HFFc6 (cell line): Measurements from ENCODE around the gene COL25A1. TPM values are rescaled to one million over a fixed set of nuclear protein-coding genes. Genes with fewer than 3 reads are reported as not detected.

ENCODE experiments used
- DNase-seq: peaks from one replicate; pipeline ENCODE4 v3.0.0-alpha.2; 2018
- H3K27ac Mint-ChIP-seq: 2 replicates; pipeline ENCODE4 v1.8.0; 2020; ENCODE audit warnings: mild to moderate bottlenecking, mixed read lengths
- H3K27me3 Mint-ChIP-seq: 2 replicates; pipeline ENCODE4 v1.8.0; 2021; ENCODE audit warnings: mild to moderate bottlenecking, moderate library complexity, mixed read lengths; ENCODE audit not compliant: insufficient read depth
- H3K36me3 Mint-ChIP-seq: 2 replicates; pipeline ENCODE4 v1.8.0; 2021; ENCODE audit warnings: low read depth, mixed read lengths
- H3K4me1 Mint-ChIP-seq: 2 replicates; pipeline ENCODE4 v1.8.0; 2020; ENCODE audit warnings: low read depth, mixed read lengths
- H3K4me3 Mint-ChIP-seq: 2 replicates; pipeline ENCODE4 v1.8.0; 2020; ENCODE audit warnings: mild to moderate bottlenecking, moderate library complexity, mixed read lengths
- H3K9me3 Mint-ChIP-seq: 2 replicates; pipeline ENCODE4 v1.8.0; 2020; ENCODE audit warnings: mild to moderate bottlenecking, mixed read lengths
- total RNA-seq, 6 experiments: library from RNA; stranded (reverse); fragmentation: NEBNext Ultra II Directional; extraction: Animal tissue kit (Norgen Biotek cat#: 25700); gene quantifications; 2 replicates in 1 of 6; 3 replicates in 5 of 6; pipeline ENCODE4 v1.2.3, GENCODE V29; 2021
- TF ChIP-seq, protein P1 (sequence below): fragments of 200-600 bp; sonication (generic); IDR thresholded peaks from 2 replicates; pipeline ENCODE4 v1.5.0; 2021; ENCODE audit warnings: antibody characterized with exemption, mild to moderate bottlenecking

Gene COL25A1
- total RNA-seq, 6 experiments from 2014 or later = not detected

DNA sequence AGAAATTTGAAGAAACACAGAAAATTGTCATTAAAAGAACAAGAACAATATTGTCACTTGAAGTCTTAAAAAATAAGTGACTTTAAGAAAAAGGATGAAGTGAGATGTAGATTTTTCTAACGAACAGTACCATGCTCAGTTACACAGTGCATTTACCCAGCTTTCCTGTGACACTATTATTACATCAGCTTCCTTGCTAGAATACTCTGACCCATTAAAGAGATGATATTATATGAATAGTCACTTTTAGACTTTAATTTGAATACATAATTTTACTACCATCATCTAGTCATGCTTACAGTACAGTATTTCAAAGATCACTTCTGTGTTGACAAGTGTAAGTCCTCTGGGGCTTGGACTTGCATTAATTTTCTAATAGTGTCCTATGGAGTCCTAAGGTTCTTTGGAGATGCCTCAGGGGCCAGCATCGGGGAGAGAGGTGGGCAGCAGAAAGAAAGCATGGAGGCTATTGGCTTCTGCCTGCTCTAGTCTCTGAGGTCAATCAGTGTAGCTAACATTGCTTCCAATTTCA is 10.7 kb downstream of the COL25A1 start:
- no peak overlapping the region for H3K27ac Mint-ChIP-seq
- no peaks in the 10 kb centered on the region for H3K9me3 Mint-ChIP-seq
- H3K36me3 Mint-ChIP-seq = no peaks in the 10 kb centered on the region
- no peak for DNase-seq
- no peak overlapping the region for H3K4me3 Mint-ChIP-seq
- H3K4me1 Mint-ChIP-seq = no peaks in the 10 kb centered on the region
- TF ChIP-seq, protein P1, sequence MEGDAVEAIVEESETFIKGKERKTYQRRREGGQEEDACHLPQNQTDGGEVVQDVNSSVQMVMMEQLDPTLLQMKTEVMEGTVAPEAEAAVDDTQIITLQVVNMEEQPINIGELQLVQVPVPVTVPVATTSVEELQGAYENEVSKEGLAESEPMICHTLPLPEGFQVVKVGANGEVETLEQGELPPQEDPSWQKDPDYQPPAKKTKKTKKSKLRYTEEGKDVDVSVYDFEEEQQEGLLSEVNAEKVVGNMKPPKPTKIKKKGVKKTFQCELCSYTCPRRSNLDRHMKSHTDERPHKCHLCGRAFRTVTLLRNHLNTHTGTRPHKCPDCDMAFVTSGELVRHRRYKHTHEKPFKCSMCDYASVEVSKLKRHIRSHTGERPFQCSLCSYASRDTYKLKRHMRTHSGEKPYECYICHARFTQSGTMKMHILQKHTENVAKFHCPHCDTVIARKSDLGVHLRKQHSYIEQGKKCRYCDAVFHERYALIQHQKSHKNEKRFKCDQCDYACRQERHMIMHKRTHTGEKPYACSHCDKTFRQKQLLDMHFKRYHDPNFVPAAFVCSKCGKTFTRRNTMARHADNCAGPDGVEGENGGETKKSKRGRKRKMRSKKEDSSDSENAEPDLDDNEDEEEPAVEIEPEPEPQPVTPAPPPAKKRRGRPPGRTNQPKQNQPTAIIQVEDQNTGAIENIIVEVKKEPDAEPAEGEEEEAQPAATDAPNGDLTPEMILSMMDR = no peak
- peaks cover 2% of the 10 kb centered on the region; the same call in 1 of the 2 replicates for H3K27me3 Mint-ChIP-seq

DNA sequence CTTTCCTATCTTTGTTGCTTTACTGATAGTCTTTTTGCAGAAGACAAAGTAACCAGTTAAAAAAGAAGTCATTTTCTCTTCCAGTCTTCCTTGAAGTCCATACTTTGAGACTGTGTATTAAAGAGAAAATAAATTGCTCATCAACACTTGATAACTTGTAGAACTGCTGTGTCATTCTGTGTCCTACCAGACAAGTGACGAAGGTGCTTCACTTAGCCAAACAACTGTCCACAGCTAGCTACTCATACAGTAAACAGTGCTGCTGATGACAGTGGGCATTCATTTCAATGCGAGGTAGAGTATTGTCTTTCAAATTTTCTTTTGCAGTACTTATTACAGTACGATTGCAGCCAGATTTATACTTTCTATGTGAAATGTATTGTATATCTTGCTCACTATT is 11.5 kb downstream of the COL25A1 start:
- no peak overlapping the region for H3K27ac Mint-ChIP-seq
- H3K36me3 Mint-ChIP-seq = no peaks in the 10 kb centered on the region
- DNase-seq = no peak
- H3K9me3 Mint-ChIP-seq = no peaks in the 10 kb centered on the region
- peaks cover 2% of the 10 kb centered on the region; the same call in 1 of the 2 replicates for H3K27me3 Mint-ChIP-seq
- no peak overlapping the region for H3K4me3 Mint-ChIP-seq
- TF ChIP-seq, protein P1 = no peak
- H3K4me1 Mint-ChIP-seq = no peaks in the 10 kb centered on the region

DNA sequence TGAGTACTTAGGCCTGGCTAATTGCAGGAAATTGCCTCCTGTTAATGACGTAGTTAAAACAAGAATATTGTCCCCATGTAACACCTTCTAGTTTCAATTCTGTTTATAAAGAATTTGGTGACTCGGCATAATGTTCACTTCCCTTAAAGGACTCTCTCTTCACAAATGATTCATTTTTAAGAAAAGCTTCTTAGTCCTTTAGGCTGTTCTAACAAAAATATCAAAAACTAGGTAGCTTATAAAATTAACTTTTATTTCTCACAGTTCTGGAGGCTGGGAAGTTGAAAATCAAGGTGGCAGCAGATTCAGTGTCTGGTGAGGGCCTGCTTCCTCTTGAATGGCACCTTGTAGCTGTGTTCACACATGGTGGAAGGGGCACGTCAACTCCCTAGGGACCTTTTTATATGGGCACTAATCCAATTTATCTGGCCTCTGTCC is 23.8 kb downstream of the COL25A1 start:
- Mint-ChIP-seq H3K27me3 (no peaks in the 10 kb centered on the region), H3K9me3 (no peaks in the 10 kb centered on the region; the same call in 1 of the 2 replicates), H3K4me3 (no peak overlapping the region), H3K36me3 (no peaks in the 10 kb centered on the region), H3K27ac (no peak overlapping the region), H3K4me1 (no peaks in the 10 kb centered on the region)
- TF ChIP-seq, protein P1 = no peak
- no peak for DNase-seq

DNA sequence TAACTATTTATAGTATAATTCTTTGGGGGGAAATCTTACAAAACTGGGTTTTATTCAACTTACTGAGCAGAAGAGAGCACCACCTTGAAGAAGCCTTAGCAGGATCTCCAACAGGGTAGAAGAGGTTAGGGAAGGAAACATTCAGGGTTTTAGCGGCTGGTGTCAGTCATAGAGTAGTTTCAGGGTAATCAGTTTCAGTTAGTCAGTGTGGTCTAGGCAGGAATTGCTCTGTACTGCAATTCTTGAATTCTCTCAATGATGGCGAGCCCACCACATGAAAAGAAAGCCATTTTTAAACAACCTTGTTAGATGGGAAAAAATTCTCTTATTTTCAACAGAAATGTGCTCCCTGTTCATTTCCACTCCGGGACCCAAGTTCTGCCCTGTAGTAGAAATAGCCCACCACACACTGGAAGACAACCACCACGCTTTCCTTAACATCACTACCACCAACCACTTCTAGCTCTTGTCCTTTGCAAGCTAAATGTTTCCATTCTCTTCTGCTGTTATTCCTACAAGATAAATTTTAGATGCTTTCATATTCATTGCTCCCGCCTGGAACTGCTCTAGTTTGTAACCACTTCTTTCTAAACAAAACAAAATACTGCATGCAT is 25.9 kb downstream of the COL25A1 start:
- DNase-seq = no peak
- Mint-ChIP-seq H3K27me3 (no peaks in the 10 kb centered on the region), H3K4me3 (no peak overlapping the region), H3K27ac (no peak overlapping the region), H3K36me3 (no peaks in the 10 kb centered on the region), H3K9me3 (no peaks in the 10 kb centered on the region; the same call in 1 of the 2 replicates), H3K4me1 (no peaks in the 10 kb centered on the region)
- TF ChIP-seq, protein P1 = no peak

DNA sequence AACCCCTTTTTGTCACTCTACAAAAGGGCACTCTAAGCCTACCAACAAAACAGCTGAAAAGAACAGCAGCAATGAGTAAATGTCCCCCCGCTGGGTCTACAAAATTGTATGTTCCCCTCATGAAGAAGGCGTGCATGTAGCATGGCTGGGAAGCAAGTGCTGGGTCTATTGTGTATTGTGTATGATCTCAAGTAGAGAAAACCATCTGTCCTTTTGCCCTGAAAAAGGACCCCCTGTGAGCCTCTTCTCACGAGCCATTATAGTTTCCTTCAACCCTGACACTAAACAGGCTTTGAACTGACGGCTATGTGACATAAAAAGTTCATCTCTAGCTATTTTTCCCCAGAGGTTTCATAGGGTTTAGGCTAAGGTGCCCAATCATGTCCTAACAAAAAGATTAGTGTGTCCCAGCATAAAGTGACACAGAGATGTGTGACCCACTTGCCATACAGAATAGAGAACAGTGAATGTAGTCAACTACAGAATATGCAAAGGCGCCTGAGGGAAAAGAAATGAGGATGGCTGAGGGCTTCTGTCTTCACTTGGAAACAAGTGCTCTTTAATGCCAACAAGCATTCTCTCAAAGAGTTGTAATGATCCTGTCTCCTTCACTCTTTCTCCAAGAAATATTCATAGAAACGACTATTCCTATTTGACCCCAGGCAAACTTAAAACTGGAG is 27.3 kb downstream of the COL25A1 start:
- TF ChIP-seq, protein P1 = no peak
- no peaks in the 10 kb centered on the region for H3K36me3 Mint-ChIP-seq
- H3K9me3 Mint-ChIP-seq = no peaks in the 10 kb centered on the region; the same call in 1 of the 2 replicates
- H3K4me1 Mint-ChIP-seq = no peaks in the 10 kb centered on the region
- H3K27me3 Mint-ChIP-seq = no peaks in the 10 kb centered on the region
- H3K4me3 Mint-ChIP-seq = no peak overlapping the region
- H3K27ac Mint-ChIP-seq = no peak overlapping the region
- no peak for DNase-seq
